CD14-positive monocyte (primary cell): ENCODE data around the gene EDNRA. TPM values are rescaled to one million over a fixed set of nuclear protein-coding genes. Genes with fewer than 3 reads are reported as not detected.

Experiments
- DNase-seq, 3 donors: peaks; one replicate each; pipeline ENCODE4 v3.0.0-alpha.2; 2011 to 2022
- H2AFZ ChIP-seq: 2 replicates; pipeline ENCODE4 v1.6.0; 2012; ENCODE audit warnings: mild to moderate bottlenecking, low read depth, low read length, inconsistent platforms; ENCODE audit not compliant: insufficient read depth, poor library complexity, severe bottlenecking
- H3K27ac ChIP-seq, 2 donors: 1 replicate in 1 of 2; 2 replicates in 1 of 2; pipeline ENCODE4 v1.5.1; 2012 to 2013; ENCODE audit warnings: low read length in 2 of 2, control low read depth in 1 of 2, inconsistent platforms in 1 of 2, low read depth in 1 of 2, mild to moderate bottlenecking in 1 of 2
- H3K27me3 ChIP-seq, 2 donors: one replicate each; pipeline versions ENCODE4 v1.6.0 to v1.6.1; 2011 to 2013; ENCODE audit warnings: low read length in 2 of 2; ENCODE audit not compliant: control insufficient read depth in 2 of 2, insufficient read depth in 2 of 2
- H3K36me3 ChIP-seq, 2 donors: replicated peaks in 1 of 2; 1 replicate in 1 of 2; 2 replicates in 1 of 2; pipeline versions ENCODE4 v1.5.1 to v1.6.1; 2012 to 2013; ENCODE audit warnings: low read length in 2 of 2, control low read depth in 1 of 2, inconsistent platforms in 1 of 2, mild to moderate bottlenecking in 1 of 2; ENCODE audit not compliant: insufficient read depth in 2 of 2, control insufficient read depth in 1 of 2
- H3K4me1 ChIP-seq, 2 donors: 1 replicate in 1 of 2; 2 replicates in 1 of 2; pipeline versions ENCODE4 v1.5.1 to v1.6.1; 2012 to 2013; ENCODE audit warnings: low read length in 2 of 2, control low read depth in 1 of 2, inconsistent platforms in 1 of 2, mild to moderate bottlenecking in 1 of 2, moderate library complexity in 1 of 2; ENCODE audit not compliant: insufficient read depth in 2 of 2, control insufficient read depth in 1 of 2
- H3K4me2 ChIP-seq: replicated peaks from 2 replicates; pipeline ENCODE3; 2012; ENCODE audit warnings: low read length, moderate library complexity, mild to moderate bottlenecking; ENCODE audit not compliant: poor library complexity, severe bottlenecking; ENCODE audit errors: extremely low read depth
- H3K4me3 ChIP-seq, 3 experiments: fragments of 200-600 bp in 1 of 3; sonication (generic) in 1 of 3; replicated peaks in 1 of 3; 1 replicate in 2 of 3; 2 replicates in 1 of 3; pipeline ENCODE4 v1.5.1; 2011 to 2013; ENCODE audit warnings: low read length in 3 of 3, mild to moderate bottlenecking in 3 of 3, control low read depth in 2 of 3, low read depth in 2 of 3, inconsistent platforms in 1 of 3, moderate library complexity in 1 of 3
- H3K79me2 ChIP-seq: 2 replicates; pipeline ENCODE4 v1.6.0; 2012; ENCODE audit warnings: mild to moderate bottlenecking, control low read depth, inconsistent platforms, low read length, moderate library complexity; ENCODE audit not compliant: insufficient read depth
- H3K9ac ChIP-seq: 2 replicates; pipeline ENCODE4 v1.6.0; 2017; ENCODE audit warnings: low read length, mild to moderate bottlenecking; ENCODE audit not compliant: insufficient read depth, poor library complexity, severe bottlenecking
- H3K9me3 ChIP-seq, 2 donors: replicated peaks in 1 of 2; 1 replicate in 1 of 2; 2 replicates in 1 of 2; pipeline versions ENCODE4 v1.5.1 to v1.6.1; 2012 to 2013; ENCODE audit warnings: low read length in 2 of 2, control low read depth in 1 of 2; ENCODE audit not compliant: control insufficient read depth in 1 of 2, insufficient read depth in 1 of 2
- H4K20me1 ChIP-seq: 2 replicates; pipeline ENCODE4 v1.6.0; 2012; ENCODE audit warnings: mild to moderate bottlenecking, low read length, control low read depth, moderate library complexity; ENCODE audit not compliant: insufficient read depth
- H3K27ac Mint-ChIP-seq, 7 donors: one replicate each; pipeline ENCODE4 v1.8.0; 2020; ENCODE audit warnings: mild to moderate bottlenecking in 7 of 7, mixed read lengths in 7 of 7, moderate library complexity in 6 of 7, inconsistent platforms in 2 of 7
- H3K27me3 Mint-ChIP-seq, 3 donors: one replicate each; pipeline ENCODE4 v1.8.0; 2021 to 2022; ENCODE audit warnings: low read depth in 3 of 3, mild to moderate bottlenecking in 3 of 3, mixed read lengths in 3 of 3, moderate library complexity in 3 of 3, inconsistent platforms in 1 of 3
- H3K36me3 Mint-ChIP-seq, 2 donors: one replicate each; pipeline ENCODE4 v1.8.0; 2020; ENCODE audit warnings: mixed read lengths in 2 of 2, inconsistent platforms in 1 of 2, mild to moderate bottlenecking in 1 of 2
- H3K4me1 Mint-ChIP-seq: one replicate; pipeline ENCODE4 v1.8.0; 2020; ENCODE audit warnings: mild to moderate bottlenecking, mixed read lengths
- H3K4me3 Mint-ChIP-seq, 2 donors: one replicate each; pipeline ENCODE4 v1.8.0; 2020; ENCODE audit warnings: mild to moderate bottlenecking in 2 of 2, mixed read lengths in 2 of 2, moderate library complexity in 1 of 2
- H3K9me3 Mint-ChIP-seq, 7 donors: one replicate each; pipeline ENCODE4 v1.8.0; 2020 to 2022; ENCODE audit warnings: mixed read lengths in 7 of 7, mild to moderate bottlenecking in 6 of 7, moderate library complexity in 6 of 7, inconsistent platforms in 2 of 7
- CTCF ChIP-seq: fragments of 200-600 bp; IDR thresholded peaks from one replicate; pipeline ENCODE4 v1.8.0; 2022; ENCODE audit warnings: antibody characterized with exemption, mild to moderate bottlenecking
- WGBS: methylation state at CpG from one replicate; pipeline ENCODE4 v1.1.5; 2013; ENCODE audit warnings: missing lambda C conversion rate; ENCODE audit not compliant: insufficient coverage; 5-methylcytosine and 5-hydroxymethylcytosine counted together
- intact Hi-C, 2 donors: fragments of 100-400 bp; cut with micrococcal nuclease; formaldehyde crosslinking; loops; one replicate each; pipeline versions ENCODE4 v1.15.0 to v1.15.1; 2023
- polyA plus RNA-seq, 3 donors: library from polyadenylated mRNA; depleted of rRNA in 1 of 3; unstranded in 2 of 3; stranded (reverse) in 1 of 3; fragments of 300-500 nt in 2 of 3; fragments of >200 nt in 1 of 3; fragmentation: Illumina TruSeq in 2 of 3; gene quantifications; 1 replicate in 2 of 3; 2 replicates in 1 of 3; pipeline ENCODE4 v1.2.3, GENCODE V29; 2012 to 2021

EDNRA gene
- polyA plus RNA-seq, 3 donors = not detected

DNA sequence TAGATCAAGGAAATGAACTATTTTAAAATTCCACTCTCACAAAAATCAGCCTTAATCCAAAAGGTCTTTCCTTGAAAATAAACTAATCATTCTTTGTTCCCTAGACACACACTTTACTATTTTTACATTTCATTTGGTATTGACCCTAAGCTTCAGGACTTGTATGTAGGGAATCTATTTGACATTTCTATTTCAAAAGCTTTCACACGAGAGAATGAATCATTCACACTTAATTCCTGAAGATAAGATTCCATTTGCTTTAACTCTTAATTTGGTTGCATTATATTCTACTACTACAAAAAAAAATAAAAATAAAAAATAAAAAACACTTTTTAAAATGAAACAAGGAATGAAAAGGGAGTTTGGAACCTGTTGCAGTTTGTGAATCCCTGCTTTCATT, 43.7 kb downstream of the EDNRA start:
- peak overlapping the region in 1 of 7 donors; percentile 54 for H3K27ac Mint-ChIP-seq
- no peak for DNase-seq
- intact Hi-C loops = no loop called here
- Histone ChIP-seq H4K20me1 (no peaks in the 10 kb centered on the region), H3K27me3 (peaks cover 0 to 3% of the 10 kb centered on the region in 2 donors), H3K4me3 (no peak overlapping the region), H3K9me3 (no peaks in the 10 kb centered on the region), H3K9ac (no peak overlapping the region), H3K4me2 (no peak overlapping the region), H3K27ac (no peak overlapping the region), H3K79me2 (no peaks in the 10 kb centered on the region), H2AFZ (no peak overlapping the region), H3K36me3 (no peaks in the 10 kb centered on the region), H3K4me1 (no peaks in the 10 kb centered on the region)
- H3K36me3 Mint-ChIP-seq = no peaks in the 10 kb centered on the region
- H3K9me3 Mint-ChIP-seq = no peaks in the 10 kb centered on the region
- peaks cover 1 to 4% (median 4%) of the 10 kb centered on the region in 3 donors for H3K27me3 Mint-ChIP-seq
- H3K4me3 Mint-ChIP-seq = no peak overlapping the region
- WGBS = no CpG with 5 or more reads among the region's 1 CpG
- no peak for TF ChIP-seq CTCF
- no peaks in the 10 kb centered on the region for H3K4me1 Mint-ChIP-seq

- TF ChIP-seq CTCF = no peak
- Mint-ChIP-seq H3K27ac (no peak overlapping the region), H3K36me3 (no peaks in the 10 kb centered on the region), H3K9me3 (no peaks in the 10 kb centered on the region), H3K27me3 (peaks cover 1 to 4% (median 1%) of the 10 kb centered on the region in 3 donors), H3K4me3 (no peak overlapping the region), H3K4me1 (no peaks in the 10 kb centered on the region)
- Histone ChIP-seq H3K4me2 (no peak overlapping the region), H3K4me1 (no peaks in the 10 kb centered on the region), H3K9ac (no peak overlapping the region), H3K27me3 (peaks cover 0 to 3% of the 10 kb centered on the region in 2 donors), H3K9me3 (no peaks in the 10 kb centered on the region), H3K27ac (no peak overlapping the region), H2AFZ (no peak overlapping the region), H4K20me1 (no peaks in the 10 kb centered on the region), H3K36me3 (no peaks in the 10 kb centered on the region), H3K4me3 (no peak overlapping the region), H3K79me2 (no peaks in the 10 kb centered on the region)
- intact Hi-C loops = no loop called here
- no CpG with 5 or more reads among the region's 2 CpGs for WGBS
- DNase-seq = no peak
Measured at GRCh38 chr4:147525494-147526271, 44.8 kb downstream of the EDNRA start.
